ENCODE data around the gene SYCE1L. TPM values are rescaled to one million over a fixed set of nuclear protein-coding genes. Genes with fewer than 3 reads are reported as not detected.

SYCE1L gene
- total RNA-seq, 4 donors from 2014 or later: 0.79 to 3.7 (median 2.2) TPM

DNA sequence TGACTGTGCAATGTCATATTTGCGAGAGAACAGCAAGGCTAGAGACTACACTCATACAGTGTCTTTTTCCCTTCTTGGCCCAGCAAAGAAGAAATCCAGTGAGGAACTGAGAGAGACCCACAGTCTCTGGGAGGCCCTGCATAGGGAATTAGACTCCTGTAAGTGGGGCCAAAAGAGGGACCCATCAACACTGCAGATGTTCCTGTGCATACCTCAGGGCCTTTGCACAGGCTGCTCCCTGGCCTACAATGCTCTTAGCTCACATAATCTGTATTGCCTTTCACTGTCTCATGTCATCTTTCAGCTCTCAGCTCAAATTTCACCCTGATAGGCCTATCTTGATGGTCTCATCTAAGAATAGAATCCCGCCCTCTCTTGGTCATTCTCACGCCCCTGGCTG is 9.2 kb downstream of the SYCE1L start:
- 70 to 97% methylated on average over 3 of the region's 3 CpGs for WGBS, 2 donors
- intact Hi-C loops (cut with DNase I; ENCODE audit: low total_unique reads): no loop called here
- no peak for DNase-seq (ENCODE audit: low spot score in 2 of 2)
- no peak for TF ChIP-seq POLR2A (IDR thresholded peaks at IDR 0.05)
- TF ChIP-seq, protein P1, sequence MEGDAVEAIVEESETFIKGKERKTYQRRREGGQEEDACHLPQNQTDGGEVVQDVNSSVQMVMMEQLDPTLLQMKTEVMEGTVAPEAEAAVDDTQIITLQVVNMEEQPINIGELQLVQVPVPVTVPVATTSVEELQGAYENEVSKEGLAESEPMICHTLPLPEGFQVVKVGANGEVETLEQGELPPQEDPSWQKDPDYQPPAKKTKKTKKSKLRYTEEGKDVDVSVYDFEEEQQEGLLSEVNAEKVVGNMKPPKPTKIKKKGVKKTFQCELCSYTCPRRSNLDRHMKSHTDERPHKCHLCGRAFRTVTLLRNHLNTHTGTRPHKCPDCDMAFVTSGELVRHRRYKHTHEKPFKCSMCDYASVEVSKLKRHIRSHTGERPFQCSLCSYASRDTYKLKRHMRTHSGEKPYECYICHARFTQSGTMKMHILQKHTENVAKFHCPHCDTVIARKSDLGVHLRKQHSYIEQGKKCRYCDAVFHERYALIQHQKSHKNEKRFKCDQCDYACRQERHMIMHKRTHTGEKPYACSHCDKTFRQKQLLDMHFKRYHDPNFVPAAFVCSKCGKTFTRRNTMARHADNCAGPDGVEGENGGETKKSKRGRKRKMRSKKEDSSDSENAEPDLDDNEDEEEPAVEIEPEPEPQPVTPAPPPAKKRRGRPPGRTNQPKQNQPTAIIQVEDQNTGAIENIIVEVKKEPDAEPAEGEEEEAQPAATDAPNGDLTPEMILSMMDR (IDR thresholded peaks at IDR 0.05): no peak
- H3K4me3 ChIP-seq (ENCODE audit: low read depth, poor library complexity, severe bottlenecking): no peak overlapping the region

DNA sequence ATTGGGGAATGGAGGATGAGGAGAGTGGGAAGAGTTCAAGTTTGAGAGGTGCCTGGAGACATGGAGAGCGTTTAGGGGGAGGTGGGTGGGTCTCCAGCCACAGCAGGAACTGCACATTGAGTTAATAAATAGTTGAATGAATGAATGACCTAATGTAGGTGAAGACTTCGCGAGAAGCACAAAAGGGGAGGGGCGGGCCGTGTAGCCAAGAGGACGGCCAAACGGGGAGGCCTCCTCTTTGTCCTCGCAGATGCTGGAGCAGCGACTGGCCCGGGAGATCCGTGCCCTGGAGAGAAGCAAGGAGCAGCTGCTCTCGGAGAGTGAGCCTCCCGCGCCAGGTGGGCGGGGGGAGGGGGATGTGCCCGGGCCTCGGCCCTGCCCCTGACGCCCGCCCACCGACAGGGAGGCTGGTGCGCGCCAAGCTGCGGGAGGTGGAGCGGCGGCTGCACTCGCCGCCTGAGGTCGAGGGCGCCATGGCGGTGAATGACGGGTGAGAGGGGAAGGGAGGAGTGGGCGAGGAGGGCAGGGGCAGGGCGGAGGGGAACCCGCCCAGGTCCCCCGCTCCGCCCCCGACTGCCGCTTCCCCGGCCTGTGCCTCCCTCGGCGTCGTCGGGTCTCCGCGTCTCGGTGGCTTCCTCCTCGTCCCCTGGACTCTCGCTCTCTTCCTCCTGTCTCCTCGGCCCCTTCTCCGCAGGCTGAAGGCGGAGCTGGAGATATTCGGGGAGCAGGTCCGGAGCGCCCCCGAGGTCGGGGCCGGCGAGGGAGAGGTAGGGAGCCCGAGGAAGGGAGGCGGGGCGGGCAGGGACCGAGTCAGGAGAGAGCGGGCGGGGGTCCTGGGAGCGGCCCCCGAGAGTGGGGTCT is 12.9 kb downstream of the SYCE1L start:
- DNase-seq (ENCODE audit: low spot score in 2 of 2): peak in 1 of 2 donors; percentile 89
- TF ChIP-seq POLR2A (IDR thresholded peaks at IDR 0.05): no peak
- TF ChIP-seq, protein P1 (IDR thresholded peaks at IDR 0.05): no peak
- peak overlapping the region; percentile 32 for H3K4me3 ChIP-seq (ENCODE audit: low read depth, poor library complexity, severe bottlenecking)
- intact Hi-C loops (cut with DNase I; ENCODE audit: low total_unique reads): no loop called here
- 3% methylated on average over 58 of the region's 66 CpGs for WGBS, 2 donors

DNA sequence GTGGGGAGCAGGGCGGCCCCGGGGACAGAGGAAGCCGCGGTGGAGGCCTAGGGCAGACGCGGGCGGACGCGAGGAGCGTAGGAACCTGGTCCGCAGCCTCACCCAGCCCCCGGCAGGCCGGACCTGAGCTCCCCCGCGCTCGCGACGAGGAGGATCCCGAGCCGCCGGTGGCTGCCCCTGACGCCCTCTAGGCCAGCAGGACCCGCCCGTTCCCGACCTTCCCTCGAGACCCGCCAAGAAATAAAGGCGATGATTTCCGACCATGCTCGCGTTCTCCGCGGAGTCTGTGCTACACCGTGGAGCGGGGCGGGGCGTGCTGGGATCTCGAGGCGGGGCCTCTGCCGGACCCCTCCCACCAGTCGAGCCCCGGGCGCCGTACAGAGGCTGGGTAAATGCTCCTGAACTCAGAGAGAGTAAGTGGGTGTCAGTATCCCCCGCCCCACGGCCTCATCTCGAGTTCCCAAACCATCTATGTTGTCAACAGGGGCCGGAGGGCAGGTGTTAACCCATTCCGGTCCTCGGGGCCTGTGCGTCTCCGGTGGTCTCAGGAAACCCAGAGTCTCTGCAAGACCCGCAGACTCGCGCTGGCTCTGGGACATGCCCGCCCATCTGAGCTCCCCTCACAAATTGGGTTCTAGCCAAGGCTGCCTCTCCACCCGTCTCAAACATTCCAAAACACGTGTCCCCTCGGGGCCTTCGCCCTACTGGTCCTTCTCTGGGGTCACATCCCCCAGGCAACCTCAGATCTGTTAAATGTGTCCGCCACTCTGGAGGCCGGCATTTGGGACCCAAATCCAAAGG is 13.7 kb downstream of the SYCE1L start:
- intact Hi-C loops (cut with DNase I; ENCODE audit: low total_unique reads): no loop called here
- DNase-seq (ENCODE audit: low spot score in 2 of 2): peak; percentile 62 to 95
- 25 to 63% methylated on average over 15 to 28 of the region's 62 CpGs for WGBS, 2 donors

DNA sequence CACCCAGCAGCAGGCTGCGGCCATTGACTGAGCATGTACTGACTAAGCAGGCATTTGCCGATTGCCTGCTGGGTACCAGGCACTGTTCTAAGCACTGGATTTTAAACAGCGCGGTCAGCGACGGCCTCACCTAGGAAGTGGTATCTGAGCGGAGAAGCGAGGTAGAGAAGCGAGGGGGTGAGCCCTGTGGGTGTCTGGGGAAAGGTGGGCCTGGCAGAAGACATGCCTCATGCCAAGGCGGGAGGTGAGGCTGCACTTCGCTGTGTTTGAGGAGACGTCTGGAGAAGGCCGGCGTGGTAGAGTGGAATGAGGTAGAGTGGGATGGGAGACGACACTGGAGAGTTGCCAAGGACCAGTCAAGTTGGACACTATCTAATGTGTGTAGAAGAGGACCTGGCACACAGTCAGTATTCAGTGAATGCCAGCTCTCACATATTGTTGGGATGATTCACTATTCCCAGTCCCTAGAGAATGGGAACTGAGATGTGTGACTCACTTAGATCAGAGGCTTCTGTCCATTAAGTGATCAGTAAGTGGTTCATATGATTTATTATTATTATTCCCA is 14.4 kb downstream of the SYCE1L start:
- DNase-seq (ENCODE audit: low spot score in 2 of 2): no peak
- intact Hi-C loops (cut with DNase I; ENCODE audit: low total_unique reads): no loop called here
- no peak overlapping the region for H3K4me3 ChIP-seq (ENCODE audit: low read depth, poor library complexity, severe bottlenecking)
- no peak for TF ChIP-seq POLR2A (IDR thresholded peaks at IDR 0.05)
- TF ChIP-seq, protein P1 (IDR thresholded peaks at IDR 0.05): no peak
- WGBS, 2 donors: 67 to 74% methylated on average over 15 of the region's 15 CpGs

More for the DNA sequence above, 13.7 kb downstream of the SYCE1L start:
- peak overlapping the region; percentile 32 for H3K4me3 ChIP-seq (ENCODE audit: low read depth, poor library complexity, severe bottlenecking)
- TF ChIP-seq, protein P1 (IDR thresholded peaks at IDR 0.05): no peak
- TF ChIP-seq POLR2A (IDR thresholded peaks at IDR 0.05): no peak

DNA sequence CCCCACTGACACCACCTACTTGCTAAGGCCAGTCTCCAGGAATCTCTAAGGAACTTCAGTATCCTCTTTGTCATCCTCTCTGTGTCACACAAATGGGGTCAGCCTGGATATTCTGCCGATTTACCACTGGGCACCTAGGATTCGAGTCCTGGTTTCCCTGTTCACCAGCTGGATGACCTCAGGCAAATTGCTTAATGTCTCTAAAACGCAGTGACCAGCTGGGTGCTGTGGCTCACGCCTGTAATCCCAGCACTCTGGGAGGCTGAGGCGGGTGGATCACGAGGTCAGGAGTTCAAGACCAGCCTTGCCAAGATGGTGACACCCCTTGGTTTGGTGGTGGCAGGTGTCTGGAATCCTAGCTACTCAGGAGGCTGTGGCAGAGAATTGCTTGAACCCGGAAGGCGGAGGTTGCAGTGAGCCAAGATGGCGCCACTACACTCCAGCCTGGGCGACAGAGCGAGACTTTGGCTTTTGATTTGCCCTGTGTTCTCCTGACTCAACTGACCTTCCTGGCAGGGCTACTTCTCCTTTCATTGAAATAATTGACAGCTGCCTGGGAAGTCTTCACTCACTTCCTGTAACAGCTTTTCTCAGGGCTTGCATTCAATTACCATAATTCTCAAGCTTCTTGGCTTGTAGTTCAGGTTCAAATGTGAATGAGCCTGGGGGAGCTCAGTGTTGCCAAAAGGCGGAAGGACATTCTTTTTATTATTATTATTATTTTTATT is 15.4 kb downstream of the SYCE1L start:
- TF ChIP-seq POLR2A (IDR thresholded peaks at IDR 0.05): no peak
- TF ChIP-seq, protein P1 (IDR thresholded peaks at IDR 0.05): no peak
- DNase-seq (ENCODE audit: low spot score in 2 of 2): peak in 1 of 2 donors; percentile 52
- intact Hi-C loops (cut with DNase I; ENCODE audit: low total_unique reads): no loop called here
- no peak overlapping the region for H3K4me3 ChIP-seq (ENCODE audit: low read depth, poor library complexity, severe bottlenecking)
- WGBS, 2 donors: 87 to 98% methylated on average over 11 to 12 of the region's 12 CpGs
